PC-3 (cell line): Measurements from ENCODE around the gene C6orf89.

Experiments used
- CTCF ChIP-seq: fragments of 300-600 bp; sonication (generic); conservative IDR thresholded peaks from 2 replicates; pipeline ENCODE4 v1.5.1; 2017; ENCODE audit warnings: antibody characterized with exemption, low read depth, mild to moderate bottlenecking, low read length
- EZH2 ChIP-seq: fragments of 300-600 bp; sonication (generic); IDR thresholded peaks from one replicate; pipeline ENCODE4 v1.6.1; 2017; ENCODE audit warnings: antibody characterized with exemption, mild to moderate bottlenecking, low read length; ENCODE audit not compliant: unreplicated experiment
- EZH2phosphoT487 ChIP-seq: fragments of 300-600 bp; sonication (generic); IDR thresholded peaks from 2 replicates; pipeline ENCODE4 v1.6.1; 2018; ENCODE audit warnings: mild to moderate bottlenecking, antibody characterized with exemption, low read length, borderline replicate concordance

- TF ChIP-seq CTCF (peak; percentile 67), EZH2 (no peak), EZH2phosphoT487 (no peak)
Observed at GRCh38 chr6:36897609-36898008, 11.9 kb downstream of the C6orf89 start.
